CD4-positive, alpha-beta T cell treated with Interleukin-17A for 4 hours (primary cell): ENCODE results near the gene SCAI.
A peak's percentile ranks its signal among the peaks of the same experiment; 100 is the strongest.
"Not testable (repeated sequence)": the region's sequence is repeated elsewhere in the genome, so short reads cannot be mapped to it uniquely, and the experiment has no call there.

Experiments used
- DNase-seq: peaks from one replicate; pipeline ENCODE4 v3.0.0-alpha.2; 2020; ENCODE audit warnings: mixed read lengths

SCAI gene

DNA sequence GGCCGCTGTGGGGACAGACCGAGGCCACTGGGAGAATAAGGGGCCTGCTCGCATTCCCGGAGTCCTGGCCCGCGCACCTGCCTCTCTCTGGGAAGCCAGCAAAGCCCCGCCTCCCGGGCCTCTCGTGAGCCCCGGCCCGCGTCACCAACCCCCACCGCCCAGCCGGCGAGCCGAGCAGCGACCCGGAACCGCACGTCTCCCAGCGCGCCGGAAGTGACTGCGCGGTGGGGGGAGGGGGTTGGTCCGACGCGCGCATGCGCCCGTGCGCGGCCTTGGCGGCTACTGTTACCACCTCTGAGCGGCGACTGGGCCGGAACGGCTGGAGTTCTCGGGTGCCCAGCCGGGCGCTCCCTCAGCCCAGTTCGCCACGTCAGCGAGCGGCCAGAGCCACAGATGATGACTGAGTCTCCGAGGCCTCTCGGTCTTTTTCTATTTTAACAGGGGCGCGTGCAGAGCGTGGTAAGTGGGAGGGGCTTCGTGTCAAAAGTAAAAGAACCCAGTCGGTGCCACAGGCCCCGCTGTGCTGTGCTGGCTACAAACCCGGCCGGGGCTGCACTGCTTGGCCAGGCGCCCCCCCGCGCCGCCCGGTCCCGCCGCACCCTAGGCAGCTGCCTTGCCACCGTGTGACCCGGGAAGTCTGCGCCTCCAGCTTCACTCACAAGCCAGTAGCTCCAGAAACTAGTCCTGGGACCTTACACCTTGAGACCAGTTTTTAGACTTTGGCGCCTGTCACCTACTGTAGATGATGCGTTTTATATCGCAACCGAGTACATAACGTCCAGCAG, 202.2 kb downstream of the SCAI start, which contains the start of gene GOLGA1:
GOLGA1 (minus strand) TSS at position 190 of the 785 bp plus-strand sequence. CDS start 2,372 bp downstream, outside the sequence.
- peak; percentile 95 for DNase-seq

DNA sequence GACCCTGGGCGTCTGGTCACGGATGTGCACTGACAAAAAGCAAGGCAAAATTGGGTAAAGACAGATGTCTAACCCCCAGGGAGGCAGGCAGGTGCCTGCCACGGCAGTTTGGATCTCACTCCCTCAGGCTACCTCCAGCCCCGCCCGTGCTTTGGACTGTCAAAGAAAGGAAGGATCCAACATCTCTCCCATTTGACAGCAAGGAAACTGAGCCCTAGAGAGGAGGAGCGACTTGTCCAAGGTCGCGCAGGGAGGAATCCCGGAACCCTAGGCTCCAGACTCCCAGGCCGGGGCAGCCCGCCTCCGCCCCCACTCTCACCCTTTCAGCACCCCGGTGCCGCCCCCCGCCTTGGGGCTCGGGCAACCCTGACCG, 202.8 kb downstream of the SCAI start:
- no peak for DNase-seq

DNA sequence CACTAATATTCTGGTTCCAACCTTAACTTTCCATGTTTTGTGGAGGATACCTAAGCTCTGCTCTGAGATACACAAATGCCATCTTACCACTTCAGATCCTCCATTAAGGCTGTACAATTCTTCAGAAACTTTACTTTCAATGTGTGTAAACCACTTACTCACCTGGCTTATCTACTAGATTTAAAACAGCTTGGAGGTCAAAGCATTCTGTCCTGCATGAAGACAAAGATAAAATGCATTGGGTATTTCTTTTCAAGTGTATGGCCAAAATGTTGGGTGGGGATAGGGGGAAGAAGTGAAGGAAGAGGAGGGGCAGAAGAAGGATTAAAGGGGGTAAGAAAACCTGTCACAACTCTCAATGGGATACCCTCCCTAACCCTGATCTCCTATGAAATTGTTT, 203.4 kb downstream of the SCAI start:
- no peak for DNase-seq

DNA sequence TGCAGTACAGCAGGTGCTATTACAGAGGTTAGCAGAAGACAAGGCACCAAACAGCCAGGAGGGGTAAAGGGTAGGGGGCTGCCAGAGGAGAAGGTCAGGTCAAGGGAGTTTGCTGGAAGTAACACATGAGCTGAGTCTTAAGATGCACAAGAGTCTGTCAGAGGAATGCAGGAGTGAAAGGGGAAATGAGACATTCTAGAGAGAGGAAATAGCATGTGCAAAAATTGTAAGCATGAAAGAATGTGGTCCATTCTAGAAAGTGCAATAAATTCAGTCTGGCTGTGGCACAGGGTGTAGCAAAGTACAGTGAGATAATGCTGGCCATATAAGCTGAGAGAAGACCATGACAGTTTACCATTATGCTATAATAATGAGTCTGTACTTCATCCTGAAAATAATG, 209.0 kb downstream of the SCAI start:
- DNase-seq: no peak

DNA sequence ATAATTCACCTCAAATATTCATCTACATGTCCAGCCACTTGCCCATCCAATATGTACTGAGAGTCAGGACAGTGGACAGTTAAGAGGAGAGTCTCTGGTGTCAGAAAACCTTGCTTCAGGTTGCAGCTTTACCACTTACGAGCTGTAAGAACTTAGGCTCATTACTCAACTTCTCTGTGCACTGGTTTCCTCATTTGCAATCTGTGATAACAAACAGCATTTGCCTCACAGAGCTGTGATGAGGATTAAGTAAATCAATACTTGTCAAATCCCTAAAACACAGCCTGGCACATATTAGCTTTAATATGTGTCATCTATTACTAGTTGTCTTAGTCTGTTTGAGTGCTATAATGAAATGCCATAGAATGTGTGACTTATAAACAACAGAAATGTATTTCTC, 211.0 kb downstream of the SCAI start:
- DNase-seq: no peak

DNA sequence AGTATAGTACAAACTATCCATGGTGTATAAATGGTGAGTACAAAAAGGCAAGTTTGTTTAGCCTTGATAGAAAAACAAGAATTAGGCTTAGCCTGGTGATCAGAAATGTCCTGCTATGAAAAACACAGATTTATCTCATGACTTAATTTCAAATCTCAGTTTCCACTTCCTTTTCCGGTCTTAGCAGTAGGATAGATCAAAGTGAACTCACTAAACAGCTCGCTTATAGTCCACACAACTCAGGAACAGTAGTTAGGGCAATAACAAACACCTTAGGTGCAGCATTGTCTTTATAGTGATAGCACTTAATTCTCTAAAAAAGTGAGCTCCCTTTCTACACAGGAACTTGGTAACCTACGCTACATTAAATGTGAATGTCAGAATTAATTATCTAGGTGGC, 213.9 kb downstream of the SCAI start:
- no peak for DNase-seq

DNA sequence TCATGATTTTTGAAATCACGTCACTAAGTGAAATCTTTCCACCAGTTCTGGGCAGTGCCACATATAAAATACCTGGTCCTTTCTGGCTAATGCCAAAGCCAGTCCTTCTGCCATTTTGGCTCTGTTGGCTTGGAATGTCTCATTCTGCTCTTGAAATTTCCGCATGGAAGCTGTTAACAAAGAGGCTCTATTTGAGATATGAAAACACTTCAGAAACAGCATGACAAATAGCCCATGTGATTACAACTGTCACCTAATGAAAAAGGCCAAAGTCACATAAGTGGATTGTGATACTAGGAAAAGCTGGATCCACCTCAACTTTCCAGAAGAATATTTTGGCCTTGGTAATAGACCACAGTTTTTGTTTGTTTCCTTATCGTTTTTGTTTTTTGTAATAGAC, 215.2 kb downstream of the SCAI start:
- DNase-seq: no peak

DNA sequence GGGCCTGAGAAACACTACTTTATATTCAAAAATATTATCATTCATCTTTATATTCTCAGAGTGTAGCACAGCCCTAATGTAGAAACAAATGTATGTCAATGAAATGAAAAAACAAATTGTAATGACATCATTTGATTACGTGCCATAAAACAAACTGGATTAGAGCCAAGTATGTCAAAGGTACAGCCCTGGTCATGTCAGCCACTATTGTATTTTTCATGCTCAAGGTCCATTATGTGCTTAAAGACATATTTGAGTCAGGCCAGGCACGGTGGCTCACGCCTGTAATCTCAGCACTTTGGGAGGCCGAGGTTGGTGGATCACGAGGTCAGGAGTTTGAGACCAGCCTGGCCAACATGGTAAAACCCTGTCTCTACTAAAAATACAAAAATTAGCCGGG, 222.9 kb downstream of the SCAI start:
- not testable (repeated sequence) for DNase-seq

DNA sequence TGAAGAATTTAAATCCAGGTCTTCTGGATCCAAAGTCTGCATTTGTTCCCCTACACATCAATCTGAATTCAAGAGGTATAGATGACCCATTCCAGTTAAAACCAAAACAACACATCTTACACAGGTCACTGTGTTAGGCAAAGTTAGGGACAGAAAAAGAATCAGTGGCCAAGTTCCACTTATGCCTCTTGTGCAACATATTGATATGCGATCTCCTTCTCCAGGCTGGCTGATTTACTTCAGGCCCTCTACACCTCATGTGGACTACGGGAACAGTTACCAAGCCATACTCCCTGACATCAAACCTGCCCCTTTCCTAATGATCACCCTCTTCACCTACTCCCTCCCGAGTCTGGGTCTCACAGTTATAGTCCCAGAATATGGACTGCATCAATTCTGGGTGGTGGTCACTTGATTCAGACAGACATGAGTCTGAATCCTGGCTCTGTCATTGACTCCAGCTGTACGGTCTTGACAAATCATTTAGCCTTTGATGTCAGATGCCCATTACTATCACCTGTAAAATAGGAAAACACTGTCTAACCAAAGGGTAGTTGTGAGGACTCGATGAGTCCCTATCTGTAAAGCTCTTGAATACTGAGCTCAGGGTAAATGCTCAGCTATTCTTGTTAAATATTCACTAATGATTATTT, 228.4 kb downstream of the SCAI start:
- no peak for DNase-seq

DNA sequence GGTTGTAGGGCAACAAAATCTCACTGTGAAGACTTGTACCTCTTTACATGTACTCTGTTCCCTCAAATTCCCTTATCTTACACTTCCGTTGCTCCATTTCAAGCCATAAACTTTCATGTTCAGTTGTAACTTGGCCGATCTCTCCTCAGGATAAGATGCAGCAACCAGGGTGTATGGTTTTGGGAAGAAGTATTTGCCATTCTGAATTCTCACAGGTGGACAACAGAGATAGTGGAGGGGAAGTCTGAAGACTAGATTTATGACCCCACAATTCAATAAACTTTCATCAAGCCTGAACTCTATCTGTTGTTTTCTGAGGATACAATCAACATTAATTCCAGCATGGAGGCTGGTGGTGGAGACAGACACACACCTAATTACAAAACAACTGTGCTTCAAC, 229.9 kb downstream of the SCAI start:
- no peak for DNase-seq

DNA sequence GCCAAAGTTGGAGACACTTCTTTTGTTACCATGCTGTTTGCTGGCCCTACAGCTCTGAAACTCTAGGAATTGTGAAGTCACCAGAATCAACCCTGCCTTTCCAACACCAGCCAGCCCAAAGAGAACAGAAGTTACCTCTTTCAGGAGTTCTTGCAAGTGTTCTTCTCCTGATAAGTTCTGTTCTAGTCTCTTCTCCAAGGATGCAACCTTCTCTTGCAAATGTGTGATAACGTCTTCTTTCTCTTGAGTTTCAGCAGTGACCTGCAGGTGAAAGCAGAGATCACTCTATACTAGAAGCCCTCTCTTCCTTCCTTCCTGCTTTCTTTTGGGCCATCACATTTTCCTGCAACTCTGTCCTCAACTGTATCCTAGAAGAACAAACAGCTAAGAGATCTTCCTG, 231.6 kb downstream of the SCAI start:
- no peak for DNase-seq

DNA sequence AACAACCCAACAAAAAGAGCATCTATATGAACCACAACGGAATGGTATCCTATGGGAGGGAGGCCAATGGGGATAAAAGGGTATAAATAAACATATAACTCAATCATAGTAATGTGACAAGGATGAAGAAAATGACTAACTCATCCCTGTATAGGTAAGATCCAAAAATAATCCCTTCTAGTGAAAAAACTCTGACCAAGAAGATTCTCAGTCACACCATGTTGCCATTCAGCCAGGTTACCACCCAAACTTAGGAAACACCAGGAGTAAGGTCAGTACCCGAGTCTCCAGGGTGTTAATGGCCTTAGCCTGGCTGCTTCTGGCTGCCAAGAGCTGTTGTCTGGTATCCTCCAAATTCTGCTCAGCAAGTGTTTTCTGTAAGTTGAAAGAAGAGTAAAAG, 235.2 kb downstream of the SCAI start:
- no peak for DNase-seq

DNA sequence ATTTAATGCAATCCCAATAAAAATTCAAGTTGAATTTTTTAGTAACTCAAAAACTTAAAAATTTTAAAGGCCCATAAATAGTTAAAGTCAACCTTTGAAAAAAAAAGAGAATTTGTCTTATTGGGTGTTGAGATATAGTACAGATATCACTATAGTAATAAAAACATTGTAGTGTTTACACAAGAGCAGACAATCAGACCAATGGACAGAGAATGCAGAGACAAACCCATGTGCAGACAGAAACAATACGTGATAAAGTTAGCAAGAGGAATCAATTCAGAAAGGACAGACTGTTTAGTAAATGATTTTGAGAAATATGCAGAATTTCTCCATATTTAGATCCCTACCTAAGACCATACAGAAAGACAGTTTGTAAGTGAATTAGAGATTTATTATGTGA, 236.4 kb downstream of the SCAI start:
- DNase-seq: no peak

DNA sequence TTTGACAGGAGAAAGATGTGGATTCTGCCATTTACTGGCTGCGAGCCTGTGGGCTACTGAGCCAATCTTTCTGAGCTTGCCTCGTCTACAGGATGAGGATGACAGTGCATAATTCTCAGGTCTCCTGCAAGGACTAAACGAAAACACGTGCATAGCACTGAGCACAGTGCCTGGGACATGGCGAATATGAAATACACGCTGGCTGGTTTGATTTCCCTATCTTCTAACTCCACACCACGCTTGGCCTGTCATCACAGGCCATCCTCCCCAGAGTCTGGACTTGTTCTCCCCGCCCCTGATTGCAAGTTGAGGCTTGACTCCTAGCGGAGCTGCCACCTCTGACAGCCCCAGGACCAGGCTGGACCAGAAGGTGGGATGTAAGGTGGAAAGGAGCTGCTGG, 243.5 kb downstream of the SCAI start:
- no peak for DNase-seq

DNA sequence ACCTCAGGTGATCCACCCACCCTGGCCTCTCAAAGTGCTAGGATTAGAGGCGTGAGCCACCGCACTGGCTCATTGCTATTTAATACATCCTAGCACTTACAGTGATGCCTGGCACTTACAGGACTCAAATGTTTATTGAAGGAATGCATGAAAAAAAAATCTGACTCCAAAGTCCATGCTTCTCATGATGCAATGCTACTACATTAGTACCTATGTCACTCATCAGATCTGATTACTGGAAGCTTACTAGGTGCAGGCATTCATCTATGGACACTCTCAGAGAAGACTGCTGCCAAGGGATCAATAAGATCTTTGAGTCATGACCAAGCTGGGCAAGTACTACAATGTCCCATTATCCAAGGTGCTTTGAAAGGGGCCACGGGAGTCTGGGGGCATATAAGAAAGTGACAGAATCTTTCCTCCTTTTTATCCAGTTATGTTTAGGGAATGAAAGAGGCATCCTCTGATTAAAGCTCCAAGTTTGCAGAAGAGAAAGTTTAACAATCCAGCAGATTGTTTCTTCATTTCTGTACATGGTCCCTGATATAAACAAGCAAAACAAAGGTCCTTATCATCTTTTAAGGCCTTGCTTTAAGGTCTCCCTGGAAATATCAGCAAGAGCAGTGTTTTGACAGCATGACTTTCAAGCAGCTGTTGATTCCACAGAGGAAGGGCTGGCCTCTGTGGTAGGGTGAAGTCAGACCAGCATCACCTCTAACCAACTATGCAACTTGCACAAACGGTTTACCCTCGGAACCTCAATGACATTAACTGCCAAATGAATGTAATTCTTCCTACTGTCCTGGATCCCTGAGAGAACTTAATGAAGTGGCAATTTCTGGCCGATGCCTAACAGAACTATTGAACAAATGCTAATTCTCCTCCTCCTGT, 245.5 kb downstream of the SCAI start:
- DNase-seq: no peak

DNA sequence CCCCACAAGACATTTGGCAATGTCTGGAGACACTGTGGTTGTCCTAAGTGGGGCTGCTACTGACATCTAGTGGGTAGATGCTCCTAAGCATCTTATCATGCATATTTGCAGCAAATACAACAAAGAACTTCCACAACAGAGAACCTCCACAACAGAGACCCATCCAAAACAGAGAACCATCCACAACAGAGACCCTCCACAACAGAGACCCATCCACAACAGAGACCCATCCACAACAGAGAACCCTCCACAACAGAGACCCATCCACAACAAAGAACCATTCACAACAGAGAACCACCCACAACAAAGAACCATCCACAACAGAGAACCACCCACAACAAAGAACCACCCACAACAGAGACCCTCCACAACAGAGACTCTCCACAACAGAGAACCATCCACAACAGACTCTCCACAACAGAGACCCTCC, 248.6 kb downstream of the SCAI start:
- peak; percentile 45 for DNase-seq

DNA sequence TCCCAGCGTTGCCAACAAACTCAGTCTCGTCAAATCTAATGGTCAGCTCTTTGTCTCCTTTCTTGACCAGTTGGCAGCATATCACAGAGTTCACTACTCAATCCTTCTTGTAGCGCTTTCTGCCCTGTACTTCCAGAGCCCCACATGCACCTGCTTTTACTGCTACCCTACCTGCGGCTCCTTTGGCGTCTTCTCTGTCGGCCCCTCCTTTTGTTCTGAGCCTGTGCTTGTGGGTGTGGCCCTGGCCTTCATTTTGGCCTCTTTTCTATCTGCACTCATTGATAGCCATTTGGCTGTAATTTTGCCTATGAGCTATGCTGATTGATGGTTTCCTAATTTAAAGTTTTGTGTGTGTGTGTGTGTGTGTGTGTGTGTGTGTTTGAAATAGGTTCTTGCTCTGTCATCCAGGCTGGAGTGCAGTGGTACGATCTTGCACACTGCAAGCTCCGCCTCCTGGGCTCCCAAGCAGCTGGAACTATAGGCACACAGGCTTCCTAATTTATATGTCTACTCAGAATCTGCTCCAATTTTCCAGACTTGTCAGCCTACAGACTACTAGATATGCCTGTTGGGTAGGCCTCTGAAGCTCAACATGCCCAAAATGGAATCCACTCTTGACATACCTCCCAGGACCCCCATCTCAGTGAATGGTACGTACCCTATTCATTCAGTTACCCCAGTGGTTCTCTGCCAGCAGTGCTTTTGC, 249.1 kb downstream of the SCAI start:
- no peak for DNase-seq
